ENCODE results near the gene ZNF451. TPM values are rescaled to one million over a fixed set of nuclear protein-coding genes. Genes with fewer than 3 reads are reported as not detected.

ZNF451 gene
- total RNA-seq, 1 experiment from 2014 or later, result 68.7 TPM

- no peaks in the 10 kb centered on the region for H3K9me3 Mint-ChIP-seq (ENCODE audit: low read depth, unreplicated experiment)
- H3K36me3 Mint-ChIP-seq (ENCODE audit: insufficient read depth, unreplicated experiment), result peaks cover 40% of the 10 kb centered on the region
- intact Hi-C loops (cut with micrococcal nuclease; ENCODE audit: unreplicated experiment), result no loop called here
- no peak for TF ChIP-seq CTCF (IDR thresholded peaks at IDR 0.05; ENCODE audit: unreplicated experiment)
- H3K4me3 Mint-ChIP-seq (ENCODE audit: low read depth, unreplicated experiment), result no peak overlapping the region
- H3K27ac Mint-ChIP-seq (ENCODE audit: unreplicated experiment), result no peak overlapping the region
- no TSS peak for BruUV-seq (replicated peaks)
- no peak for DNase-seq
- no peaks in the 10 kb centered on the region for H3K4me1 Mint-ChIP-seq (ENCODE audit: low read depth, unreplicated experiment)
- H3K27me3 Mint-ChIP-seq (ENCODE audit: unreplicated experiment), result no peaks in the 10 kb centered on the region
- CTCF ChIA-PET, result no interaction called here
Measured at GRCh38 chr6:57102976-57103375, 13.0 kb downstream of the ZNF451 start.

GRCh38 chr6:57104336-57104735 lies 14.3 kb downstream of the ZNF451 start:
- Mint-ChIP-seq H3K4me1 (ENCODE audit: low read depth, unreplicated experiment) (no peaks in the 10 kb centered on the region), H3K36me3 (ENCODE audit: insufficient read depth, unreplicated experiment) (peaks cover 30% of the 10 kb centered on the region), H3K27ac (ENCODE audit: unreplicated experiment) (no peak overlapping the region), H3K4me3 (ENCODE audit: low read depth, unreplicated experiment) (no peak overlapping the region), H3K27me3 (ENCODE audit: unreplicated experiment) (no peaks in the 10 kb centered on the region), H3K9me3 (ENCODE audit: low read depth, unreplicated experiment) (no peaks in the 10 kb centered on the region)
- intact Hi-C loops (cut with micrococcal nuclease; ENCODE audit: unreplicated experiment), result no loop called here
- DNase-seq, result no peak
- BruUV-seq (replicated peaks), result no TSS peak
- CTCF ChIA-PET, result interaction anchor here (0.6 kb wide), 1 partner anchor 1058 kb away, joined by 3 read pairs; no protein-coding TSS in a partner anchor
- TF ChIP-seq CTCF (IDR thresholded peaks at IDR 0.05; ENCODE audit: unreplicated experiment), result no peak

- H3K36me3 Mint-ChIP-seq (ENCODE audit: insufficient read depth, unreplicated experiment), result peaks cover 15% of the 10 kb centered on the region
- CTCF ChIA-PET, result no interaction called here
- H3K4me1 Mint-ChIP-seq (ENCODE audit: low read depth, unreplicated experiment), result no peaks in the 10 kb centered on the region
- H3K9me3 Mint-ChIP-seq (ENCODE audit: low read depth, unreplicated experiment), result no peaks in the 10 kb centered on the region
- H3K4me3 Mint-ChIP-seq (ENCODE audit: low read depth, unreplicated experiment), result no peak overlapping the region
- H3K27ac Mint-ChIP-seq (ENCODE audit: unreplicated experiment), result no peak overlapping the region
- no TSS peak for BruUV-seq (replicated peaks)
- no peak for TF ChIP-seq CTCF (IDR thresholded peaks at IDR 0.05; ENCODE audit: unreplicated experiment)
- no peak for DNase-seq
- no peaks in the 10 kb centered on the region for H3K27me3 Mint-ChIP-seq (ENCODE audit: unreplicated experiment)
- intact Hi-C loops (cut with micrococcal nuclease; ENCODE audit: unreplicated experiment), result no loop called here
Measured at GRCh38 chr6:57106990-57107389, 17.0 kb downstream of the ZNF451 start.

- H3K9me3 Mint-ChIP-seq (ENCODE audit: low read depth, unreplicated experiment), result no peaks in the 10 kb centered on the region
Measured at GRCh38 chr6:57108691-57109090, 18.7 kb downstream of the ZNF451 start.

More at GRCh38 chr6:57108691-57109090, 18.7 kb downstream of the ZNF451 start:
- BruUV-seq (replicated peaks), result no TSS peak
- CTCF ChIA-PET, result no interaction called here
- no peak for DNase-seq
- no peak for TF ChIP-seq CTCF (IDR thresholded peaks at IDR 0.05; ENCODE audit: unreplicated experiment)
- Mint-ChIP-seq H3K27ac (ENCODE audit: unreplicated experiment) (no peak overlapping the region), H3K36me3 (ENCODE audit: insufficient read depth, unreplicated experiment) (peaks cover 12% of the 10 kb centered on the region), H3K4me3 (ENCODE audit: low read depth, unreplicated experiment) (no peak overlapping the region), H3K27me3 (ENCODE audit: unreplicated experiment) (no peaks in the 10 kb centered on the region), H3K4me1 (ENCODE audit: low read depth, unreplicated experiment) (no peaks in the 10 kb centered on the region)
- intact Hi-C loops (cut with micrococcal nuclease; ENCODE audit: unreplicated experiment), result no loop called here

All from Calu3 (cell line).